GM23338 (cell line): ENCODE results near the gene TM9SF2. TPM values are rescaled to one million over a fixed set of nuclear protein-coding genes. Genes with fewer than 3 reads are reported as not detected.

Experiments
- ATAC-seq: fragments of 200-7000 bp; cut with Tn5 transposase; 3 replicates; pipeline ENCODE4 v1.9.1; 2020
- DNase-seq: peaks from one replicate; pipeline ENCODE4 v3.0.0-alpha.2; 2015; ENCODE audit warnings: low spot score
- H2AFZ ChIP-seq: fragments of 200-600 bp; sonication (generic); 2 replicates; pipeline ENCODE4 v1.8.0; 2016; ENCODE audit warnings: antibody characterized with exemption, mild to moderate bottlenecking, moderate library complexity
- H3F3A ChIP-seq: fragments of 200-600 bp; sonication (generic); replicated peaks from 2 replicates; pipeline ENCODE4 v1.8.0; 2017; ENCODE audit warnings: antibody characterized with exemption, mixed run types, low read depth
- H3K27ac ChIP-seq: fragments of 200-600 bp; sonication (generic); 2 replicates; pipeline ENCODE4 v1.6.1; 2016; ENCODE audit warnings: low read depth
- H3K27me3 ChIP-seq: fragments of 200-600 bp; sonication (generic); 2 replicates; pipeline ENCODE4 v1.8.0; 2016; ENCODE audit warnings: mild to moderate bottlenecking, mixed run types, moderate library complexity; ENCODE audit not compliant: insufficient read depth
- H3K36me3 ChIP-seq: fragments of 200-600 bp; sonication (generic); 2 replicates; pipeline ENCODE4 v1.8.0; 2016; ENCODE audit warnings: mild to moderate bottlenecking; ENCODE audit not compliant: insufficient read depth
- H3K4me1 ChIP-seq: fragments of 200-600 bp; sonication (generic); 2 replicates; pipeline ENCODE4 v1.8.0; 2016; ENCODE audit warnings: mild to moderate bottlenecking, moderate library complexity; ENCODE audit not compliant: insufficient read depth
- H3K4me2 ChIP-seq: fragments of 200-600 bp; sonication (generic); 2 replicates; pipeline ENCODE4 v1.7.1; 2017; ENCODE audit warnings: mixed run types
- H3K4me3 ChIP-seq: fragments of 200-600 bp; sonication (generic); 2 replicates; pipeline ENCODE4 v1.6.1; 2016; ENCODE audit warnings: mixed run types
- H3K79me2 ChIP-seq: fragments of 200-600 bp; sonication (generic); replicated peaks from 2 replicates; pipeline ENCODE4 v1.8.0; 2017; ENCODE audit warnings: mild to moderate bottlenecking; ENCODE audit not compliant: insufficient read depth
- H3K9me2 ChIP-seq: fragments of 200-600 bp; sonication (generic); 2 replicates; pipeline ENCODE4 v1.8.0; 2017; ENCODE audit not compliant: insufficient read depth
- H4K20me1 ChIP-seq: fragments of 200-600 bp; sonication (generic); replicated peaks from 2 replicates; pipeline ENCODE4 v1.8.0; 2017; ENCODE audit warnings: mild to moderate bottlenecking; ENCODE audit not compliant: insufficient read depth
- H3K27ac Mint-ChIP-seq: 2 replicates; pipeline ENCODE4 v1.8.0; 2020; ENCODE audit warnings: inconsistent platforms, mild to moderate bottlenecking, moderate library complexity, mixed read lengths
- H3K27me3 Mint-ChIP-seq: 3 replicates; pipeline ENCODE4 v1.8.0; 2022; ENCODE audit warnings: low read depth, mild to moderate bottlenecking, moderate library complexity, mixed read lengths, inconsistent platforms; ENCODE audit not compliant: insufficient read depth, poor library complexity
- H3K36me3 Mint-ChIP-seq: 3 replicates; pipeline ENCODE4 v1.8.0; 2021; ENCODE audit warnings: low read depth, mild to moderate bottlenecking, inconsistent platforms, moderate library complexity, mixed read lengths
- H3K4me1 Mint-ChIP-seq: 3 replicates; pipeline ENCODE4 v1.8.0; 2020; ENCODE audit warnings: mild to moderate bottlenecking, inconsistent platforms, mixed read lengths
- H3K4me3 Mint-ChIP-seq: 3 replicates; pipeline ENCODE4 v1.8.0; 2021; ENCODE audit warnings: moderate library complexity, mild to moderate bottlenecking, inconsistent platforms, mixed read lengths
- H3K9me3 Mint-ChIP-seq: 3 replicates; pipeline ENCODE4 v1.8.0; 2020; ENCODE audit warnings: moderate library complexity, mild to moderate bottlenecking, inconsistent platforms, mixed read lengths
- CREB1 ChIP-seq: fragments of 250-450 bp; sonication (Bioruptor Pico); IDR thresholded peaks from 2 replicates; pipeline ENCODE4 v1.5.0; 2020; ENCODE audit warnings: low read depth, mild to moderate bottlenecking, moderate library complexity
- CTCF ChIP-seq, 2 experiments: fragments of 200-600 bp in 1 of 2; sonication (generic) in 1 of 2; conservative IDR thresholded peaks; 2 replicates each; pipeline versions ENCODE4 v1.5.1 to v1.6.1; 2016 to 2017; ENCODE audit warnings: antibody characterized with exemption in 2 of 2, low read depth in 2 of 2, mild to moderate bottlenecking in 2 of 2, moderate library complexity in 1 of 2
- ETS1 ChIP-seq: IDR thresholded peaks from 2 replicates; pipeline ENCODE4 v1.6.1; 2016; ENCODE audit warnings: antibody characterized with exemption
- EZH2 ChIP-seq: fragments of 200-600 bp; sonication (generic); IDR thresholded peaks from one replicate; pipeline ENCODE4 v1.8.0; 2017; ENCODE audit warnings: antibody characterized with exemption, mild to moderate bottlenecking, low read depth; ENCODE audit not compliant: unreplicated experiment
- EZH2phosphoT487 ChIP-seq: fragments of 200-600 bp; sonication (generic); IDR thresholded peaks from one replicate; pipeline ENCODE4 v1.8.1; 2018; ENCODE audit warnings: antibody characterized with exemption; ENCODE audit not compliant: unreplicated experiment
- JUNB ChIP-seq: IDR thresholded peaks from one replicate; pipeline ENCODE4 v1.6.1; 2016; ENCODE audit warnings: antibody characterized with exemption; ENCODE audit not compliant: unreplicated experiment
- NANOG ChIP-seq: IDR thresholded peaks from 2 replicates; pipeline ENCODE4 v1.6.1; 2016; ENCODE audit warnings: antibody characterized with exemption, borderline replicate concordance
- POLR2AphosphoS5 ChIP-seq: IDR thresholded peaks from 2 replicates; pipeline ENCODE4 v1.6.1; 2016; ENCODE audit warnings: antibody characterized with exemption, low read depth
- REST ChIP-seq: IDR thresholded peaks from one replicate; pipeline ENCODE4 v1.6.1; 2018; ENCODE audit warnings: antibody characterized with exemption; ENCODE audit not compliant: unreplicated experiment
- STAT1 ChIP-seq: IDR thresholded peaks from one replicate; pipeline ENCODE4 v1.6.1; 2016; ENCODE audit warnings: antibody characterized with exemption; ENCODE audit not compliant: unreplicated experiment
- ZNF114 ChIP-seq: fragments of 250-450 bp; sonication (Bioruptor Pico); IDR thresholded peaks from 2 replicates; pipeline ENCODE4 v1.5.0; 2020; ENCODE audit warnings: mild to moderate bottlenecking, moderate library complexity
- ZNF331 ChIP-seq: fragments of 250-450 bp; sonication (Bioruptor Pico); IDR thresholded peaks from 2 replicates; pipeline ENCODE4 v1.5.0; 2020; ENCODE audit warnings: low read depth, mild to moderate bottlenecking, moderate library complexity
- ZNF462 ChIP-seq: fragments of 250-450 bp; sonication (Bioruptor Pico); IDR thresholded peaks from 2 replicates; pipeline ENCODE4 v1.5.0; 2020; ENCODE audit warnings: mild to moderate bottlenecking, moderate library complexity
- polyA plus RNA-seq: library from polyadenylated mRNA; unstranded; fragments of >200 nt; fragmentation: Nextera tagmentation; extraction: Ambion mirVana; gene quantifications from 2 replicates; pipeline ENCODE4 v1.2.1, GENCODE V29; 2016
- total RNA-seq: library from RNA; depleted of rRNA; stranded (reverse); fragments of >200 nt; shearing (Covaris generic); gene quantifications from 2 replicates; pipeline ENCODE4 v1.2.3, GENCODE V29; 2014

Gene TM9SF2
- total and polyA plus RNA-seq, 2 experiments from 2014 or later = 50.5 to 115 TPM

GRCh38 chr13:99536023-99536422 is 34.8 kb downstream of the TM9SF2 start:
- Mint-ChIP-seq H3K27me3 (no peaks in the 10 kb centered on the region), H3K4me1 (no peaks in the 10 kb centered on the region), H3K9me3 (no peaks in the 10 kb centered on the region), H3K36me3 (peaks cover 33% of the 10 kb centered on the region), H3K4me3 (no peak overlapping the region), H3K27ac (no peak overlapping the region)
- Histone ChIP-seq H2AFZ (no peak overlapping the region), H4K20me1 (no peaks in the 10 kb centered on the region; the same call in 1 of the 2 replicates), H3K4me2 (no peak overlapping the region), H3K27me3 (no peaks in the 10 kb centered on the region), H3K79me2 (0 out of 2 replicates have a peak, but pooled peaks cover 2% of the 10 kb centered on the region), H3K4me3 (no peak overlapping the region), H3K36me3 (peaks cover 15% of the 10 kb centered on the region), H3K27ac (no peak overlapping the region), H3K9me2 (no peaks in the 10 kb centered on the region), H3K4me1 (no peaks in the 10 kb centered on the region), H3F3A (no peaks in the 10 kb centered on the region)
- TF ChIP-seq CREB1 (CRISPR knock-in tag) (no peak), ZNF114 (CRISPR knock-in tag) (no peak), REST (no peak), EZH2 (no peak), ZNF462 (CRISPR knock-in tag) (no peak), CTCF (conservative IDR thresholded peaks at IDR 0.05; ENCODE audit: low read depth in 2 of 2) (no peak), ETS1 (no peak), ZNF331 (CRISPR knock-in tag) (no peak), POLR2AphosphoS5 (no peak), EZH2phosphoT487 (no peak), JUNB (no peak), NANOG (no peak), STAT1 (no peak)
- ATAC-seq = no peak
- DNase-seq = no peak
